Stimulated activated CD8-positive, alpha-beta memory T cell treated with anti-CD3 and anti-CD28 coated beads, Interleukin-2, amount 100 ng/mL, for 1 hour (primary cell): ENCODE data around the gene CCDC116.
"Not testable (repeated sequence)": the region's sequence is repeated elsewhere in the genome, so short reads cannot be mapped to it uniquely, and the experiment has no call there.

ENCODE experiments used
- DNase-seq, 2 donors: peaks; one replicate each; pipeline ENCODE4 v3.0.0-alpha.2; 2020; ENCODE audit warnings: low read depth in 2 of 2

The CCDC116 gene

DNA sequence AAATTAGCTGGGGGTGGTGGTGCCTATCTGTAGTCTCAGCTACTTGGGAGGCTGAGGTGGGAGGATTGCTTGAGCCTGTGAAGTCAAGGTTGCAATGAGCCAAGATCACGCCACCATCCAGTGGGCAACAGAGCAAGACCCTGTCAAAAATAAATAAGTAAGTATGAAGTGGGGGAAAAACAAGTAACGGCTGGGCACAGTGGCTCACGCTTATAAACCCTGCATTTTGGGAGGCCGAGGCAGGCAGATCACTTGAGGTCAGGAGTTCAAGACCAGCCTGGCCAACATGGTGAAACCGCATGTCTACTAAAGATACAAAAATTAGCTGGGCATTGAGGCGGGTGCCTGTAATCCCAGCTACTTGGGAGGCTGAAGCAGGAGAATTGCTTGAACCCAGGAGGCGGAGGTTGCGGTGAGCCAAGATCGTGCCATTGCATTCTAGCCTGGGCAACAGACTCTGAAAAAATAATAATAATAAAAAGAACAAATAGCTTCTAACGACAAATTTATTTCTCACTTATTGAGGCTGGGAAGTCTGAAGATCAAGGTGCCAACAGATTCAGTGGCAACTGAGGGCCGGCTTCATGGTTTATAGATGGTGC is 22.9 kb upstream of the CCDC116 start:
- DNase-seq, result not testable (repeated sequence)

DNA sequence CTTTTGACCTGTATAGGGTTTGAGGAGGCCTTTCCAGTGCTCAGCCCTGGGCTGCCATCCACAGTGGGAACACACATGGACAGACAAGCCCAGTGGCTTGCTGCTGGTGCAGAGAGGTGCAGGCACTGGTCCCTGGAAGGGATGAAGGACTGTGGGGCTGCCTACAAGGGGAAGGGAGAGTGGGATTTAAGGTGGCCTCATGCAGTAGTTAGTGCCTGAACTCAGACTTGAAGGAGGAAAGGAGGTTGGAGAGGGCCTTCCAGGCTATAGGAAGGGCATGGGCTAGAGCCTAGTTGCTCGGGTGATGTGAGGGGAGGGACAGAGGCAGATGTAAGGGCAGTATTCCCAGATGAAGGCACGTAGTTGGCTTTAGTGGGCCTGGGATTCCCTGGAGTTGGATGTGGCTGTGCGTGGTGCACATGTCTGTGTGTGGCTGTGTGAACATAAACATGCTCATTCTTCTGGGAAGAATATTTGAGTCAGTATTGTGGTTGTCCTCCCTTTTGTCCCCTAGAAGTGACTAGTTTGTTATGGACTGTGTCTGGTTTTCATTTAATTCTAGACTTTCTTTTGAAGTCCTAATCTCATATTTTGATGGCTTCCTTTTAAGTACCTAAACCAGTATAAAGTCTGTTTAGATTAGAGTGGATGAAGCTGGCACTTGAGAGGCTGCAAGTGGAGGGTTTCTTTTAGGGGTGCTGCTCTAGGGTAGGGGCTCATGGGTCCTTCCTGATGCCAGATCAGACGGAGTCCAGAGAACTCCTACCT is 21.2 kb upstream of the CCDC116 start:
- no peak for DNase-seq

- DNase-seq, result no peak
Measured at GRCh38 chr22:21612858-21613257, 19.7 kb upstream of the CCDC116 start.

- DNase-seq, result no peak
Measured at GRCh38 chr22:21613553-21614233, 18.9 kb upstream of the CCDC116 start.

- no peak for DNase-seq
Measured at GRCh38 chr22:21615731-21616130, 16.8 kb upstream of the CCDC116 start.

DNA sequence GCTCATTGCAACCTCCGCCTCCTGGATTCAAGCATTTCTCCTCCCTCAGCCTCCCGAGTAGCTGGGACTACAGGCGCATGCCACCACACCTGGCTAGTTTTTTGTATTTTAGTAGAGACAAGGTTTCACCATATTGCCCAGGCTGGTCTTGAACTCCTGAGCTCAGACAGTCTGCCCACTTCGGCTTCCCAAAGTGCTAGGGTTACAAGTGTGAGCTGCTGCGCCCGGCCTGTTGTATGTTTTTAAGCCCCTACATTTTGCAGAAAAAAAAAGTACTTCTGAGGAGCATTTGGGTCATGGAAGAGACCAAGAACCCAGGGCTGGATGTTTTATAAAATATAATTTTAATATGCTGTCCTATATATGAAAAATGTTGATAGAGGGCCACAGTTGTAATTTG is 15.2 kb upstream of the CCDC116 start:
- DNase-seq, result not testable (repeated sequence)

DNA sequence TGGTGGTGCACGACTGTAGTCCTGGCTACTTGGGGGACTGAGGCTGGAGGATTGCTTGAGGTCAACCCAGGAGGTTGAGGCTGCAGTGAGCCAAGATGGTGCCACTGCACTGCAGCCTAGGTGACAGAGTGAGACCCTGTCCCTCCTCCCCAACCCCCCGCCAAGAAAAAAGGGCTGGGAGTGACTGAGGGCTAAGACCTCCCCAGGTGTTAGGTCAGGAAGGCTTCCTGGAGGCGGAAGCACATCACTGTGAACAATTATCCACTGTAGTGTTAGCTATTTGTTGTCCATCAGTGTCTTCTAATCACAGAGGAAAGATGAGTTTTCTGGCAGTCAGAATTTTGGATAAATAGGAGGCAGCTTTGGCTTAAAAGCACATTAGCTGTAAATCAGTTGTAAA is 11.5 kb upstream of the CCDC116 start:
- DNase-seq, result no peak

- DNase-seq, result no peak
Measured at GRCh38 chr22:21622011-21622918, 10.3 kb upstream of the CCDC116 start.

DNA sequence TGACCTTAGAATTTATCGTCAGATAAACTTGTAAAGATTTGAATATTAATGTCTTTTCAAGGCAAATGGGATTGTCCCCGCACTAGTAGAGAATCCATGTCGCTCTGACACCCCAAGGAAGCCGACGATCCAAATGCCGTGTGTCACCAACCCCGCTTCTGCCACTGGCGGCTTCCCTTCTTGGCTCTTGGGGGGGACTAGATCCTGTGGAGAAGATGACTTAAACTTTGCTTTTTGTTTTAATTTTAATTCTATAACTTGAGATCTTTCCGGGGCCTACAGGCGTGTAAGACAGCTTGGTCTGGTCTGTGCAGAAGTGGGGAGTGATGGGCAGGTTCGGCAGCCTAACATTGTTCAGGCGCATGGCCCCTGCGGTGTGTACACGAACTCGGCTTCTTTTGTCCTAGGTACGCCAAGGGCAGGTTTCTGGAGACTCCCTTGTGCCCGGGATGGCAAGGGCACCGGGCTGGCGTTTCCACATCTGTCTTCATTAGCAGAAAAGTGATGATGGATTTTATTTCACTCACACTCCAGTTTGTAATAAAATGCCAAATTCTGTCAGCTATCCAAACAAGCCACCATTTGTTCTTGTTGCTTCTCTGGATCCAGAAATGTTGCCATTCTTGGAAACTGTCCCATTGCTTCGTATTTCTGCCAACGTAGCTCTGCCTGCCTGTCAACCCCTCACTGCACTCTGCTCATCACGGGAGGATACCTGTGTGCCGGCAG is 9.5 kb upstream of the CCDC116 start:
- no peak for DNase-seq

DNA sequence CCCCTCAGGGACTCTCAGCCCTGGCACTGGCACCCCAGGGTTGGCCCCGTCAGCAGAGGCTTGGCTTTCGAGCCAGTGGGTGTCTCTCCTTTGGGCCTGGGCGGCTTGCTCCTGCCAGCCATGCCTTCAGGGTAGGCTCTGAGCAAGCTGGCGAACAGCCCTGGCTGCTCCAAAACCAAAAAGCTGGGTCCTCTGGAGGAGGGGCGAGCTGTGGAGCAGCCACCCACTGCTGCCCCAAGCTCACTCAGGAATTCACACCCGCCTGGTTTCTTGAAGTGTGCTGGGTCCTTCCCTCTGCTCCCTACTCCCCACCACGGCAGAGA is 9.0 kb upstream of the CCDC116 start:
- DNase-seq, result no peak

DNA sequence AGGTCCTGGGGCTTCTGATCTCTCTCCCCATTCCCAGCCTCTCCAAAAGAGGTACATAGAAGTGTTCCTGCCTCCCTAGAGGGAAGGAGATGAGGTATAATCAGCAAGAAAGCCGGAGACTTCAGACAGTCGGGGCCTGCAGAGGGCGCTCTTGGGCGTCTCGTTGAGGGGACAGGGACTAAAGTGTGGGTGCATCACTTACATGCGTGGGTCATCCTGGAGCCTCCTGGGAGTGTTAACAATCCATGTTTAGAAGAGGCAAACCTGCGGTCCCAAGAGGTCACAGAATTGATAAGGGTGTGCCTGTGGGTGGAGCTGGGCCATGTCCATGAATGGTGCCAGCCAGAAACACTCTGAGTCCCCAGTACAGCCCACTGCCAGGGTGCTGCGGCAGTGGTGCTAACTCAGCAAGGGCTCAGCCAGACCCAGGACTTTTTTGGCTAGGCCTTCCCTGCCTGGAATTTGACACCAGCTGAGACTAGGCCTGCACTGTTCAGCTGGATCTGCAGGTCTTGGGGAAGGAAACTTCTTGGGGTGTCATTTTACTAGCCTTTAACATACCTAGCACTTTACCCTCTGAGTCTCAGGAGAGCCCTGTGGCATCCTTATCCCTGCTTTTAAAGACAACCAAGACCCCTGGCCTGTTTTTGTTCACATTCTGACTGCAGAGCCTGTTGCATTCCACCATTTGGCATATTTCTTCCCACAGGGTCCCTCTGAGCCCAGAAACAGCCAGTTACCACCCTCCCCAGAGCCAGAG is 8.3 kb upstream of the CCDC116 start:
- DNase-seq, result no peak

GRCh38 chr22:21624880-21625791 is 7.4 kb upstream of the CCDC116 start:
- DNase-seq, result no peak

- no peak for DNase-seq
Measured at GRCh38 chr22:21626073-21626734, 6.4 kb upstream of the CCDC116 start.

DNA sequence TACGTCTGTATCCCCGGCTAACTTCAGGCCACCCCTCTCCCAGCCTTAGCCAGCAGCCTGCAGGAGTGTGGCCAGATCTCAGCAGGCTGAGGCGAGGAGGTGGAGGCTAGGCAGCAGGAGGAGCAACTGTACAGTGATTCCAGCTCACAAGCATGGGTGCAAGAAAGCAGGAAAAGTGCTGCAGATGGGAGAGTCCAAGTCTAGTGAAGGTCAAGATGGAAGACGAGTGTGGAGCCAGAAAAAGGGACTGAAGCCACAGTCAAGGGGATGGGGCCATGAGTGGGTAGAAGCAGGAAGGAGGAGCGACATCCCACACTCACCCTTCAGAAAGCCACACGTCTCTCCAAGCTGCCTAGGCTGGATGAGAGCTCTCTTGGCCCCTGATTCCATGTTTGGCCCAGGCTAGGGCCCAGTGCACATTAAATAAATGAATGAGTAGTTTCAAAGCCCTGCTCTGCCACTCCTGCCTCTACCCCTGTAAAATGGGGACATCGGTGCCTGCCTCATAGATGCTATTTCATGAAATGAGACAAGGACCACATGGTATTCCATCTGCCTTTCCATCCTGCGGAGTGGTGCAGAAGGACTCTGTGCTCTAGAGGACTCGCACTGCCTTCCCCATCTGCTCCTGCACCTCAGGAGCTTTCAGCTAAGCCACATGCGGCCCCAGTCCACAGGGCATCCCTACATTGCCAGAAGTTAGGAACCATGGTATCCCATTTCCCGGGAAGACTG is 5.7 kb upstream of the CCDC116 start:
- no peak for DNase-seq

DNA sequence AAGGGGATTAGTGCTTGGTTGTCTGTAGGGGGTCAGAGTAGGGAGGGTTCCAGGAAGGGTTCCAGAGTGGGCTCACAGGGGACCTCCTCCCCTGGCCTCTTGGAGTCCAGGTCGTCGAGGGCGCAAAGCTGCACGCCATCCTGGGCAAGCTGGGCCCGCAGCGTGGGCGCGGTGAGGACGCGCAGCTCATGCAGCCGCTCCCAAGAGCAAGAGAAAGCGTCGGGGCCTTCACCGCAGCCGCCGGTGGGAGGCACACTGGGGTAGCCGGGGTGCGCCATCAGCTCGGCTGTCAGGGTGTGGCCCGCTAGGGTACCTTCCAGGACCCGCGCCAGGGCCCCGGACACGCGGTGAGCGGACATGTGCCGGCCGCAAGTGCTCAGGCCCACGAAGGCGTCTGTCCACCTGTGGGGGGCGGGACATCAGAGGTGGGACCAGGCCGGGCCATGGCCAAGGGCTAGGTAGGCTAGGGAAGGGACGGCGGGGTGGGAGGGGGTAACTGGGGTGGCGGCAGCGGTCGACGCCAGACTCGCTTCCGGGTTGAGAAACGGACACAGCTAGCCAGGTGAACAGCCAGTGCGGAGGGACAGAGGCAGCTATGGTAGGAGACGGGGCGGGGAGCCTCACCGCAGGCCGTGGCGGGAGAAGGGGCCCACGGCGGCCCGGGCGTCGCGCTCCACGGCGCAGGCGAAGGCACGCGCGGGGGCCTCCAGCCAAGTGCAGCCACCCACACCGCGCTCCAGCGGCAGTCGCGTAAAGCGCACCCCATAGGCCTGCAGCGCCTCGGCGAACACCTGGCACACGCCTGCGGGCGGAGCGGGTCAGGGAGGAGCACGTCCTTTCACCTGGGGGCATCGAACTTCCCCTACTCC is 3.9 kb upstream of the CCDC116 start:
- no peak for DNase-seq

DNA sequence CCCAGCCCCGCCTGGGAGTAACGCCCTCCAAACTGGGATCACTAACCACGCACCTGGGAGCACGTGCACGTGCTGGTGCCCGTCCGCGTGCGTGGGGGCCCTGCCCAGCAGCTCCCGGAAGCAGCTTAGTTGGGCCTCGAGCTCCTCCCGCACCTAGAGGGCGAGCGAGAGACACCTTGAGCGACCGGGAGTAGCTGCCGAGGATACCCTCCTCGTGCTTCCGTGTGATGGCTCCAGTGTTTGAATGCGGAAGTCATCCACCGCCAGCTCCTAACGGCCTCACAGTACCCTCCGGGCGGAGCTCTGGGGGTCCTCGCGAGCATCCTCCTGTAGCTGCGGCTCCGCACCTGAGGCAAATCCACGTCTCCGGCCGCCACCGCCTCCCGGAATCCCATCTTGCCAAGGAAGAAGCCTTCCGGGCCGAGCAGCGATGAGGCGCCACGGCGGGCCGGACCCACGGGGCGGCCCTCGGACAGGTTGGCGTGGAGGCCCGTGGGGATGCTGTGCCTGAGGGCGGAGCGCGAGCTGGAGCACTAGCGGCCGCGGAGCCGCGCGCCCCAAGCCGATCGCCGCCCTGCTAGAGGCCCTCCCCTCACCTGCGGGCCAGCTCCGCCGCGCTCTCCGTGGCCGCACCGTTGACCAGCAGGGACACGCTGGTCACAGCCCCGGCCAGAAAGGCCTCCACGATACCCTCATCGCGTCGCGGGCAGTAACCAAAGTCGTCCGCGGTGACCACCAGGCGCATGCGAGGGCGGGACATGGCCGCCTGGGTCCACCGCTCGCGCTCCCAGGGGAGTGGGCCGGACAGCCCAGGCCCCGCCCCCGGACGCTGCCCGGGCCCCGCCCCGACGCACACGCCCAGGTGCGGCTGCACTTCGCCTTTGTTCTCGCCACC is 3.1 kb upstream of the CCDC116 start, which contains the start of gene YDJC:
YDJC (minus strand) TSS at position 768 of the 895 bp plus-strand sequence; CDS start at position 760, 8 bp downstream.
- peak; percentile 90 for DNase-seq
